Tibial nerve (tissue), 4 donors: Measurements from ENCODE around the gene GPR162. TPM values are rescaled to one million over a fixed set of nuclear protein-coding genes. Genes with fewer than 3 reads are reported as not detected.

ENCODE experiments used
- DNase-seq, 2 donors: peaks; one replicate each; pipeline ENCODE4 v3.0.0-alpha.2; 2019; ENCODE audit warnings: low spot score in 2 of 2
- H3K27ac ChIP-seq, 4 donors: fragments of 200-600 bp; sonication (generic) in 3 of 4; one replicate each; pipeline ENCODE4 v1.5.1; 2017 to 2019; ENCODE audit warnings: mild to moderate bottlenecking in 1 of 4
- H3K27me3 ChIP-seq, 2 donors: fragments of 200-600 bp; sonication (generic) in 1 of 2; one replicate each; pipeline versions ENCODE4 v1.5.1 to v1.6.0; 2017 to 2019
- H3K36me3 ChIP-seq, 3 donors: fragments of 200-600 bp; sonication (generic); one replicate each; pipeline ENCODE4 v1.5.1; 2018 to 2019
- H3K4me1 ChIP-seq, 4 donors: fragments of 200-600 bp; sonication (generic) in 3 of 4; one replicate each; pipeline ENCODE4 v1.5.1; 2017 to 2019
- H3K4me3 ChIP-seq, 4 donors: fragments of 200-600 bp; sonication (generic) in 3 of 4; one replicate each; pipeline ENCODE4 v1.5.1; 2017 to 2019; ENCODE audit warnings: mild to moderate bottlenecking in 1 of 4, moderate library complexity in 1 of 4
- H3K9me3 ChIP-seq, 4 donors: fragments of 200-600 bp; sonication (generic) in 3 of 4; one replicate each; pipeline ENCODE4 v1.5.1; 2017 to 2019
- EP300 ChIP-seq, 2 donors: sonication (generic); formaldehyde crosslinking; IDR thresholded peaks; one replicate each; pipeline ENCODE4 v1.6.1; 2017; ENCODE audit warnings: antibody characterized with exemption in 2 of 2, mild to moderate bottlenecking in 1 of 2
- POLR2A ChIP-seq, 2 donors: fragments of 450-650 bp; IDR thresholded peaks; one replicate each; pipeline ENCODE4 v1.6.1; 2017; ENCODE audit warnings: antibody characterized with exemption in 2 of 2, mild to moderate bottlenecking in 2 of 2, moderate library complexity in 2 of 2
- WGBS, 2 donors: methylation state at CpG; one replicate each; pipeline ENCODE4 v1.1.5; 2018; 5-methylcytosine and 5-hydroxymethylcytosine counted together
- total RNA-seq, 4 donors: library from RNA; depleted of rRNA; stranded (reverse); fragments of >200 nt; gene quantifications; one replicate each; pipeline ENCODE4 v1.1.0, GENCODE V29; 2016
- TF ChIP-seq, protein P1 (sequence below), 5 experiments: fragments of 200-600 bp in 3 of 5; fragments of 450-650 bp in 2 of 5; sonication (generic) in 3 of 5; IDR thresholded peaks; one replicate each; pipeline ENCODE4 v1.5.1; 2016 to 2019; ENCODE audit warnings: antibody characterized with exemption in 5 of 5, mild to moderate bottlenecking in 3 of 5, moderate library complexity in 2 of 5

The GPR162 gene
- total RNA-seq, 4 donors from 2014 or later, result 1.3 to 5.4 (median 2.2) TPM

DNA sequence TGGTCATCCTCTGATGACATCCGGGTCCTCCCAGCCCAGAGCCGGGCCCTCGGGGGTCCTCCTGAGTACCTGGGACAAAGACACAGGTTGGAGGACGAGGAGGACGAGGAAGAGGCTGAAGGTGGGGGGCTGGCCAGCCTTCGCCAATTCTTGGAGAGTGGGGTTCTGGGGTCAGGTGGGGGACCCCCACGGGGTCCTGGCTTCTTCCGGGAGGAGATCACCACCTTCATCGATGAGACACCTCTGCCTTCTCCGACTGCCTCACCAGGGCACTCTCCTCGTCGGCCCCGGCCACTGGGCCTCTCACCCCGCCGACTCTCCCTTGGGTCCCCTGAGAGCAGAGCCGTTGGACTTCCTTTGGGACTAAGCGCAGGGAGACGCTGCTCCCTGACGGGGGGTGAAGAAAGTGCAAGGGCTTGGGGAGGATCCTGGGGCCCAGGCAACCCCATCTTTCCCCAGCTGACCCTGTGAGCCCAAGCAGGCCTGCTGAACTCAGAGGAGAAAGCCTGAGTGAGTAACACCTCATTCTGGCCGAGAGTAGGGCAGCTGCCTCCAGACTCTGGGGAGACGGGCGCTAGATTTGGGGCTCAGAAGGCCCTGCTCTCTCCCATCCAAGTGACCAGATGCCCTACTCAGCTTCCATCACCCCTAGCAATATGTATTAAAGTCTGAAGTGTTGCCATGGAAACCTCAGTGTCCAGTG lies 5.3 kb downstream of the GPR162 start:
- Histone ChIP-seq H3K27ac (peak overlapping the region in 2 of 4 donors; percentile 67 to 71), H3K9me3 (no peaks in the 10 kb centered on the region), H3K27me3 (peaks cover 0 to 29% of the 10 kb centered on the region in 2 donors), H3K4me1 (peaks cover 0 to 51% (median 12%) of the 10 kb centered on the region in 4 donors), H3K36me3 (peaks cover 0 to 19% (median 0%) of the 10 kb centered on the region in 3 donors), H3K4me3 (no peak overlapping the region)
- no peak for DNase-seq
- TF ChIP-seq POLR2A (IDR thresholded peaks at IDR 0.05) (no peak), EP300 (IDR thresholded peaks at IDR 0.05) (no peak)
- TF ChIP-seq, protein P1, sequence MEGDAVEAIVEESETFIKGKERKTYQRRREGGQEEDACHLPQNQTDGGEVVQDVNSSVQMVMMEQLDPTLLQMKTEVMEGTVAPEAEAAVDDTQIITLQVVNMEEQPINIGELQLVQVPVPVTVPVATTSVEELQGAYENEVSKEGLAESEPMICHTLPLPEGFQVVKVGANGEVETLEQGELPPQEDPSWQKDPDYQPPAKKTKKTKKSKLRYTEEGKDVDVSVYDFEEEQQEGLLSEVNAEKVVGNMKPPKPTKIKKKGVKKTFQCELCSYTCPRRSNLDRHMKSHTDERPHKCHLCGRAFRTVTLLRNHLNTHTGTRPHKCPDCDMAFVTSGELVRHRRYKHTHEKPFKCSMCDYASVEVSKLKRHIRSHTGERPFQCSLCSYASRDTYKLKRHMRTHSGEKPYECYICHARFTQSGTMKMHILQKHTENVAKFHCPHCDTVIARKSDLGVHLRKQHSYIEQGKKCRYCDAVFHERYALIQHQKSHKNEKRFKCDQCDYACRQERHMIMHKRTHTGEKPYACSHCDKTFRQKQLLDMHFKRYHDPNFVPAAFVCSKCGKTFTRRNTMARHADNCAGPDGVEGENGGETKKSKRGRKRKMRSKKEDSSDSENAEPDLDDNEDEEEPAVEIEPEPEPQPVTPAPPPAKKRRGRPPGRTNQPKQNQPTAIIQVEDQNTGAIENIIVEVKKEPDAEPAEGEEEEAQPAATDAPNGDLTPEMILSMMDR (IDR thresholded peaks at IDR 0.05), result no peak
- WGBS, 2 donors, result 62 to 64% methylated on average over 21 to 22 of the region's 22 CpGs

DNA sequence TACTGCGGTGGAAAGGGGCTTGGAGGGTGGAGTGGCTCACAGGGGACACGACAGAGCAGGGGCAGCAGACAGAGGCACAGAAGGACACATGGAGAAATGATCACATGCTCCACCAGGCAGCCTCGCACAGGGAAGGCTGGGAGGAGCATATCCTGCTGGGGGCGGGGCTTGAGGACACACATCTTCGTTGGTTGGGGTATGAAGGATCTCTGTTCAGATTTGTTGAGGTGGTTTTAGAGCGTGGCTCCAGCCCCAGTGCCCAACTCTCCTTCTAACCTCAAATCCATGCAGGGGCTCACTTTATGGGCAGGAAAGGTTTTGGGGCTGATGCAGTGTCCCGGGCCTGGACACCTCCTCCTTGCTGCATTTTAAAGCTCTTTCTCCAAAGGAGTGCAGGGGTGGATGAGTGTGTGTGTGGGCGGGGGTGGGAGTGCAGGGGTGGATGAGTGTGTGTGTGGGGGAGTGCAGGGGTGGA lies 5.9 kb downstream of the GPR162 start:
- H3K9me3 ChIP-seq, result no peaks in the 10 kb centered on the region
- TF ChIP-seq EP300 (IDR thresholded peaks at IDR 0.05), result peak in 1 of 2 donors; percentile 20
- TF ChIP-seq, protein P1 (IDR thresholded peaks at IDR 0.05), result no peak
- H3K27ac ChIP-seq, result peak overlapping the region in 2 of 4 donors; percentile 67 to 71
- 3 to 5% methylated on average over 7 to 8 of the region's 8 CpGs for WGBS, 2 donors
- H3K27me3 ChIP-seq, result peaks cover 0 to 23% of the 10 kb centered on the region in 2 donors
- H3K4me1 ChIP-seq, result peaks cover 0 to 46% (median 7%) of the 10 kb centered on the region in 4 donors
- H3K36me3 ChIP-seq, result peaks cover 0 to 24% (median 0%) of the 10 kb centered on the region in 3 donors
- DNase-seq, result peak; percentile 87 to 95
- peak overlapping the region in 1 of 4 donors; percentile 77 for H3K4me3 ChIP-seq

DNA sequence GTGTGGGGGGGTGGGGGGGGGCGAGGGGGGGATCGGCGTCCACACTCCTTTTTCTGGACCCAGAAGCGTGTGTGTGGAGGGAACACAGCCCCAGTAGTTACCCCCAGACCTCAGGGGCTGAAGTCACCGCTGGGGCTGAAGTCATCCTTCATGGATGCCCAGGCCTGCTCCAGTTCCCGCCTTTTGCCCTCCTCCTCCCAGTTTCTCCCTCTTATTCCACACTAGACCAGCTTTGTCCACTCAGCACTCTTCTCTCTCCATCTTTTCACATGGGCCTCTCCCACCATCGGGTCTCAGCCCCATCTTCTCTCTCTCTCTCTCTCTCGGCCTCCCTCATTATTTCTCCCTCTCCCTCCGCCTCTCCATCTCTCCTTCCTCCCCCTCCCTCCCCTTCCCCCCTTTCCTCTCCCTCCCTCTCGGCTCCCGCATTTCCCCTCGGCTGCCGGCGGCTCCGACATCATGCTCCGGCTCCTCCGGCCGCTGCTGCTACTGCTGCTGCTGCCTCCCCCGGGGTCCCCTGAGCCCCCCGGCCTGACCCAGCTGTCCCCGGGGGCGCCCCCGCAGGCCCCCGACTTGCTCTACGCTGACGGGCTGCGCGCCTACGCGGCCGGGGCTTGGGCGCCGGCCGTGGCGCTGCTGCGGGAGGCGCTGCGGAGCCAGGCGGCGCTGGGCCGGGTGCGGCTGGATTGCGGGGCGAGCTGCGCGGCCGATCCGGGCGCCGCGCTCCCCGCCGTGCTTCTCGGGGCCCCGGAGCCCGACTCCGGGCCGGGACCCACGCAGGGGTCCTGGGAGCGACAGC lies 6.6 kb downstream of the GPR162 start, which contains the start of gene P3H3:
P3H3 (plus strand) TSS at position 426 of the 799 bp plus-strand sequence; CDS start at position 460, 34 bp downstream.
- DNase-seq, result no peak
- peak within 1 kb of the TSS; percentile 57 to 92 (median 75) for H3K4me3 ChIP-seq
- H3K27me3 ChIP-seq, result peaks cover 0 to 16% of the 10 kb centered on the region in 2 donors
- H3K9me3 ChIP-seq, result no peaks in the 10 kb centered on the region
- H3K36me3 ChIP-seq, result peaks cover 0 to 32% (median 0%) of the 10 kb centered on the region in 3 donors
- WGBS, 2 donors, result 1 to 3% methylated on average over 17 to 29 of the region's 60 CpGs
- H3K27ac ChIP-seq, result peak within 1 kb of the TSS; percentile 73 to 95 (median 86)
- TF ChIP-seq, protein P1 (IDR thresholded peaks at IDR 0.05), result peak in 4 of 5 experiments; percentile 5 to 39 (median 17)
- TF ChIP-seq EP300 (IDR thresholded peaks at IDR 0.05) (no peak), POLR2A (IDR thresholded peaks at IDR 0.05) (peak in 1 of 2 donors; percentile 25)
- H3K4me1 ChIP-seq, result peaks cover 0 to 42% (median 7%) of the 10 kb centered on the region in 4 donors

DNA sequence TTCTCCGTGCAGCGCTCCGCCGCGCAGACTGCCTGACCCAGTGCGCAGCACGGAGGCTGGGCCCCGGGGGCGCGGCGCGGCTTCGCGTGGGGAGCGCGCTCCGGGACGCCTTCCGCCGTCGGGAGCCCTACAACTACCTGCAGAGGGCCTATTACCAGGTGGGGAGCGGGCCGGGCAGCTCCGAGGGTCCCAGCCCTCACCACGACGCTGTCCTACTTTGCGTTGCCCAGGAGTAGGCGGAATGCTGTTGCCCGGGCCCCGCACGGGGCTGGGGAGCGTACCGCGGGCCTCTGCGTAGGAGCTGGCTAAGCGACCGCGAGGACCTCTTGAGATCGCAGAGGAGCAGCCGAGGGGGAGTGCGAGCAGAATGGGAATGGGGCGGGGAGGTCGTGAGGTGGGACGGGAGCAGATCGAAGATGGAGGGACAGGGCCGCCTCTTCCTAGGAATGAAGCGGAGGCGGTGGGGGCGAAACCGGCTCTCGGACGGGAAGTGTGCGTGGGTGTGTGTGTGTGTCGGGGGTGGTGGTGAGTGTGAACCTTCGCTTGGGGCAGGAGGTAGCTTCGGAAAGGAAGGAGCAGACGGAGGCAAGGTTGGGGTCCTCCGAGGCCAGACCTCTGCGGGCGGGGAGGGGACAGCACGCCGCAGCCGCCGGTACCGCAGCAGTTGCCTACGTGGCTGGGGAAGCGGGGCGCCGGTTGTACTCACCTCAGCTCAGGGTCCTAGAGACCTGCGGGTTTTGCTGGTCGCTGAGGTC lies 7.3 kb downstream of the GPR162 start:
- peak overlapping the region; percentile 73 to 95 (median 86) for H3K27ac ChIP-seq
- H3K4me1 ChIP-seq, result peaks cover 0 to 42% (median 7%) of the 10 kb centered on the region in 4 donors
- H3K4me3 ChIP-seq, result peak overlapping the region; percentile 57 to 92 (median 75)
- no peaks in the 10 kb centered on the region for H3K9me3 ChIP-seq
- 0 to 1% methylated on average over 37 to 46 of the region's 71 CpGs for WGBS, 2 donors
- DNase-seq, result no peak
- H3K36me3 ChIP-seq, result peaks cover 0 to 39% (median 0%) of the 10 kb centered on the region in 3 donors
- H3K27me3 ChIP-seq, result peaks cover 0 to 10% of the 10 kb centered on the region in 2 donors
- TF ChIP-seq EP300 (IDR thresholded peaks at IDR 0.05), result peak in 1 of 2 donors; percentile 34
- TF ChIP-seq, protein P1 (IDR thresholded peaks at IDR 0.05), result no peak
- peak in 1 of 2 donors; percentile 24 for TF ChIP-seq POLR2A (IDR thresholded peaks at IDR 0.05)
